ENCODE measurements around the gene FPGT. TPM values are rescaled to one million over a fixed set of nuclear protein-coding genes. Genes with fewer than 3 reads are reported as not detected.
"Not testable (repeated sequence)": the region's sequence is repeated elsewhere in the genome, so short reads cannot be mapped to it uniquely, and the experiment has no call there.

FPGT gene
- polyA plus RNA-seq (ENCODE audit: insufficient read length in 4 of 4), result 10 to 100 TPM; 27.5 to 33.2 (median 30.4) TPM

GRCh38 chr1:74197657-74198552, at the start of gene FPGT, which contains the start of gene LRRIQ3:
FPGT (plus strand) TSS chr1:74198242; CDS start chr1:74198279, 37 bp downstream.
LRRIQ3 (minus strand) TSS chr1:74198176; CDS start chr1:74183684, 14,492 bp downstream.
- peak; percentile 92 to 98 (median 92) for DNase-seq (ENCODE audit: low read depth in 4 of 4, low spot score in 3 of 4)

GRCh38 chr1:74160046-74160445, 38.0 kb upstream of the FPGT start:
- DNase-seq (ENCODE audit: low read depth in 4 of 4, low spot score in 3 of 4), result no peak

- no peak for DNase-seq (ENCODE audit: low read depth in 4 of 4, low spot score in 3 of 4)
These were observed 36.5 kb upstream of the FPGT start for GRCh38 chr1:74161497-74161896.

GRCh38 chr1:74162333-74162732, 35.7 kb upstream of the FPGT start:
- DNase-seq (ENCODE audit: low read depth in 4 of 4, low spot score in 3 of 4), result no peak

- DNase-seq (ENCODE audit: low read depth in 4 of 4, low spot score in 3 of 4), result not testable (repeated sequence)
These were observed 23.6 kb upstream of the FPGT start for GRCh38 chr1:74174423-74174822.

GRCh38 chr1:74180490-74180889, 17.6 kb upstream of the FPGT start:
- no peak for DNase-seq (ENCODE audit: low read depth in 4 of 4, low spot score in 3 of 4)

GRCh38 chr1:74193908-74194307, 4.1 kb upstream of the FPGT start:
- DNase-seq (ENCODE audit: low read depth in 4 of 4, low spot score in 3 of 4), result no peak

GRCh38 chr1:74195339-74195738, 2.7 kb upstream of the FPGT start:
- DNase-seq (ENCODE audit: low read depth in 4 of 4, low spot score in 3 of 4), result no peak

- no peak for DNase-seq (ENCODE audit: low read depth in 4 of 4, low spot score in 3 of 4)
These were observed 787 bp upstream of the FPGT start for GRCh38 chr1:74197255-74197654.

GRCh38 chr1:74199504-74199903, 1.5 kb downstream of the FPGT start:
- no peak for DNase-seq (ENCODE audit: low read depth in 4 of 4, low spot score in 3 of 4)

GRCh38 chr1:74205266-74205665, 7.2 kb downstream of the FPGT start:
- no peak for DNase-seq (ENCODE audit: low read depth in 4 of 4, low spot score in 3 of 4)

- DNase-seq (ENCODE audit: low read depth in 4 of 4, low spot score in 3 of 4), result no peak
These were observed 17.2 kb downstream of the FPGT start for GRCh38 chr1:74215229-74215628.

- no peak for DNase-seq (ENCODE audit: low read depth in 4 of 4, low spot score in 3 of 4)
These were observed 24.7 kb downstream of the FPGT start for GRCh38 chr1:74222701-74223100.

- DNase-seq (ENCODE audit: low read depth in 4 of 4, low spot score in 3 of 4), result no peak
These were observed 25.4 kb downstream of the FPGT start for GRCh38 chr1:74223453-74223852.

GRCh38 chr1:74235153-74235552, 37.1 kb downstream of the FPGT start, which contains the start of gene TNNI3K:
TNNI3K (plus strand) TSS chr1:74235387; CDS start chr1:74235452, 65 bp downstream.
- no peak for DNase-seq (ENCODE audit: low read depth in 4 of 4, low spot score in 3 of 4)

GRCh38 chr1:74236440-74236839, 38.4 kb downstream of the FPGT start:
- no peak for DNase-seq (ENCODE audit: low read depth in 4 of 4, low spot score in 3 of 4)

GRCh38 chr1:74237035-74237434, 39.0 kb downstream of the FPGT start:
- no peak for DNase-seq (ENCODE audit: low read depth in 4 of 4, low spot score in 3 of 4)

- DNase-seq (ENCODE audit: low read depth in 4 of 4, low spot score in 3 of 4), result no peak
These were observed 39.7 kb downstream of the FPGT start for GRCh38 chr1:74237787-74238186.

- DNase-seq (ENCODE audit: low read depth in 4 of 4, low spot score in 3 of 4), result no peak
These were observed 47.2 kb downstream of the FPGT start for GRCh38 chr1:74245168-74245772.

GRCh38 chr1:74246315-74246714, 48.3 kb downstream of the FPGT start:
- DNase-seq (ENCODE audit: low read depth in 4 of 4, low spot score in 3 of 4), result no peak

GRCh38 chr1:74247881-74248528, 50.0 kb downstream of the FPGT start:
- no peak for DNase-seq (ENCODE audit: low read depth in 4 of 4, low spot score in 3 of 4)

Measured in right renal pelvis (tissue), 4 donors.